Stimulated activated CD8-positive, alpha-beta memory T cell treated with anti-CD3 and anti-CD28 coated beads, Interleukin-7, amount 100 ng/mL, for 48 hours (primary cell): Measurements from ENCODE around the gene ZC3H7A.
"Not testable (repeated sequence)": the region's sequence is repeated elsewhere in the genome, so short reads cannot be mapped to it uniquely, and the experiment has no call there.

ENCODE experiments used
- DNase-seq, 2 donors: peaks; one replicate each; pipeline ENCODE4 v3.0.0-alpha.2; 2020; ENCODE audit warnings: low read depth in 1 of 2; ENCODE audit errors: extremely low read depth in 1 of 2

The ZC3H7A gene

DNA sequence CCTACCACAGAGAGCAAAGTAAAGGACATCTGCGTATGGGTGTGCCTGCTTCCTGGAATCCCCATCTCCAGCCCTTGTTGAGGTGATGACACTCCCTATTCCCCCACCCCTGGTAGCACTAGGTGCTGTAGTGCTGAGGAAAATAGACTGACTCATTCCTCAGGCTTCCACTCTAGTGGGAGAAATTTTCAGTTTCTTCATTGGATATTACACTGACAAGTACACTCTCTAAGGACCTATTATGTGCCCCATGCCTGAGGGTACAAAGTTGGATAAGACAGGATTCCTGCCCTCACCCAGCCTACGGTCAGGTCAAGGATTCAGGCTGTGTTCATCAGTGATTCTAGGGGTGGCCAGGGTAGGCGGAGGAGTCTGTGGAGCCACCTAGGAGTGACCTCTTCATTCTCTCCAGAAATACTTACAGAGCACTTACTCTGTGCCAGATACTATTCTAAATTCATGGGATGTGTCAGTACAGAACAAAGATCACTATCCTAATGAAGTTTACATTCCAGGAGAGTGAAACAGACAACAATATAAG, 4.5 kb upstream of the ZC3H7A start:
- DNase-seq, result no peak

DNA sequence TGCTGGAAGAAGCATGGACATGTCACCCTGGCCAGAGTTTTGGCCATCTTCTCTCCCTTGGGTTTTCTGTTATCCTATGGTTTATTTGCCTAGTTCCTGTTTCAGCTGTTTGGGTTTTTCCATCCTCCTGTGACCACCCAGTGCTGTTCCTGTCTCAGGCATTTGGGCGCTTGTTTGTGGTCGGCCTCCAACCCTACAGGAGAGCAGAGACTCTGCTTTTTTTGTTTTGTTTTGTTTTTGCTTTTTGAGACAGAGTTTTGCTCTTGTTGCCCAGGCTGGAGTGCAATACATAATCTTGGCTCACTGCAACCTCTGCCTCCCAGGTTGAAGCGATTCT, 3.3 kb upstream of the ZC3H7A start:
- no peak for DNase-seq

DNA sequence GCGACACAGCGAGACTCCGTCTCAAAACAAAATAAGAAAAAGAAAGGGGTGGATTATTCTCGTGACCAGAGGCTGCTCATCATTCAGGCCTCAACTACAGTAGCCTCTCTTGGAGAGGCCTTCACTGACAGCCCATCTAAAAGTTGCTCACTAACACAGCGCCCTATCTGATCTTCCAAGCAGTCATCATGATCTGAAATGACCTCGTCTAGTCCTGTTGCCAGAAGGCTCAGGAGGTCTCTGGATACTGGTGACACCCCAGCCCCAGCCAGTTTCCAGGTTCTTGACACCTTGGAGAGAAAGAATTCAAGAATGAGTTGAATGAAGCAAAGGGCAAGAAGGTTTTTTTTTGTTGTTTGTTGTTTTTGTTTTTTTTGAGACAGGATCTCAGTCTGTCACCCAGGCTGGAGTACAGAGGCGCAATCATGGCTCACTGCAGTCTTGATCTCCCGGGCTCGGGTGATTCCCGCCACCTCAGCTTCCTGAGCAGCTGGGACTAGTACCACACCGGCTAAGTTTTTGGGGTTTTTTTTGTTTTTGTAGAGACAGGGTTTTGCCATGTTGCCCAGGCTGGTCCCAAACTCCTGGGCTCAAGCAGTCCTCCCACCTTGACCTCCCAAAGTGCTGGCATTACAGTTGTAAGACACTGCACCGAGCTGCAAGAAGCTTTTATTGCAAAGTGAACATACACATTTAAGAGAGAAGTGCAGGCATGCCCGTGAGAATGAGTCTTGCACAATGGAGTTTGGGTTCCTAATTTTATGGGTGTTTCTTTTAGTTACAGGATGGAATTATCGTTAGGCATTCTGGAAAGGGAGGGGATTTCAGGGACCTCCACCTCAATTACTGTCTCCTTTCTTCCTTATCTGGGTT, 2.7 kb upstream of the ZC3H7A start:
- no peak for DNase-seq

DNA sequence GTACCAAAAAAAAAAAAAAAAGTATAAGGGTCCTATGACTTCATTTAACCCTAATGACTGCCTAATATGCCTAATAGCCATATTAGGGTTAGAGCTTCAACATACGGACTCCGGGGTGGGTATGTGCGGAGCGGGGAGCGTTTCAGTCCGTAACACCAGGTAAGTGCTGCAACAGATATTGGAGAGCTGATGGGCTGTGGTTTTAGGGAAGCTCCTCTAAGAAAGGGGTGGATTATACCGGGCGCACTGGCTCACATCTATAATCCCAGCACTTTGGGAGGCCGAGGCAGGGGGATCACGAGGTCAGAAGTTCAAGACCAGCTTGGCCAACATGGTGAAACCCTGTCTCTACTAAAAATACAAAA, 1.9 kb upstream of the ZC3H7A start:
- no peak for DNase-seq

DNA sequence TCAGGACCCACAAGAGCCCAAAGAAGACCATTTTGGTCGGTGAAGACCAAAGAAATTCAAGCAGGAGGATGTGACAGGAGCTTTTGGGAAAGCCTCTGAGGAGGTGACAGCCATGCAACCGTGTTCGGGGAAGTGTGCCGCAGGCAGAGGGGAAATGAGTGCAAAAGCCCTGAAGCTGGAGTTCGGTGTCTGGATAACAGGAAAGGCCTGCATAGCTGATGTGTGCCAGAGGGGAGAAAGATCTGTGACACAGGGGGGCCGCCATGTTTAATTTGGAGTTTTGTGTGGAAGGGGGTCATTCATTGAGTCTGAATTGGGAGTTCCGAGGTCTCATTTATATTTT, 870 bp upstream of the ZC3H7A start:
- DNase-seq, result no peak

DNA sequence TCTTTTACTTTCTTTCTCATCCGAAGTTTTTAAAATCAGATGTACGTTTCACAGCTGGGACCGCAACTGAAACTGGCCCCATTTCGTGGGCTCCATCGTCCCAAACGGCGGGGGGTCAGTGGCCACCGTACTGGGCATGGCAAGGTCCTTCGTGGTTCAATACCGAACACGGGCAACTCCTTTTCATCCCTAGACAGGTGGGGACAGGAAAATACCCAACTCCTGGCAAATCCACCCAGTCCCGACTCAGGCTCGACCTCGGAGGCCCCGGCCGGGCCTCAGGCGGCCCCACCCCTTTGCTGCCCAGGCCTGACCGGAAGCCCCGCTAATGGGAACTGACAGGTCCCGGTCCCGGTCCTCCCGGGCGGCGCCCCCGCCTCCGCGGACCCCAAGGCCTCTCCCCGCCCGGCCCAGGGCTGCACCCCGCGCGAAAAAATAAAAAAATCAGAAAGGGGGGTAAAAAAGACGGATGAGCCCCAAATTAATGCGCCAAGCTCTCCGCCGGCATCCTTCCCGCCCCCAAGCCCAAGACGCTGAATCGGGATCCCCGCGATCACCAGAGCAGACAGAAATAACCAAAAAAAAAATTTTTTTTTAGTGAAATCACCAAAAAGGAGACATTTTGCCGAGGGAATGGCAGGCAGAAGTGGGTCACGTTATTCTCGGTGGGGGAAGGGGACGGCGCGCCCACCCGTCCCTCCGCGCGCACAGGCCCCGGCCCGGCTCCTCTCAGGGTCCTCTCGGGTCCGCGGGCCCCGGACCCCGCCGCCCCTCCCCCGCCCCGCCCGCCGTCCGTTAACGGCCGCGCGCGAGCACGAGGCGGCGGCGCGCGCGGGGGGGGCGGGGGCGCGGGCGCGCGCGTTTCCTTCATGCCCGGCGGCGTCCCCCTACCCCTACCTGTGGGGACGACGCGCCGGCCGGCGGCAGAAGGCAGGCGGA, 562 bp downstream of the ZC3H7A start:
- DNase-seq, result peak in 1 of 2 donors; percentile 11

DNA sequence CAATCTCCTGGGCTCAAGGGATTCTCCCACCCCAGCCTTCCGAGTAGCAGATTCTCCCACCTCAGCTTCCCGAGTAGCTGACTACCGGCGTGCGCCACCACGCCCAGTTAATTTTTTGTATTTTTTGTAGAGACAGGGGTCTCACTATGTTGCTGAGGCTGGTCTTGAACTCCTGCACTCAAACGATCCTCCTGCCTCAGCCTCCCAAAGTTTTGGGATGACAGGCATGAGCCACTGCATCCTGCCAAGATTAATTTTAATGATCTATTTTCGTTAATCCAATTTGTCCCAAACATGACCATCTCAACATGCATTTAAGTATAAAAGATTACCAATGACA, 1.2 kb downstream of the ZC3H7A start:
- DNase-seq, result no peak

DNA sequence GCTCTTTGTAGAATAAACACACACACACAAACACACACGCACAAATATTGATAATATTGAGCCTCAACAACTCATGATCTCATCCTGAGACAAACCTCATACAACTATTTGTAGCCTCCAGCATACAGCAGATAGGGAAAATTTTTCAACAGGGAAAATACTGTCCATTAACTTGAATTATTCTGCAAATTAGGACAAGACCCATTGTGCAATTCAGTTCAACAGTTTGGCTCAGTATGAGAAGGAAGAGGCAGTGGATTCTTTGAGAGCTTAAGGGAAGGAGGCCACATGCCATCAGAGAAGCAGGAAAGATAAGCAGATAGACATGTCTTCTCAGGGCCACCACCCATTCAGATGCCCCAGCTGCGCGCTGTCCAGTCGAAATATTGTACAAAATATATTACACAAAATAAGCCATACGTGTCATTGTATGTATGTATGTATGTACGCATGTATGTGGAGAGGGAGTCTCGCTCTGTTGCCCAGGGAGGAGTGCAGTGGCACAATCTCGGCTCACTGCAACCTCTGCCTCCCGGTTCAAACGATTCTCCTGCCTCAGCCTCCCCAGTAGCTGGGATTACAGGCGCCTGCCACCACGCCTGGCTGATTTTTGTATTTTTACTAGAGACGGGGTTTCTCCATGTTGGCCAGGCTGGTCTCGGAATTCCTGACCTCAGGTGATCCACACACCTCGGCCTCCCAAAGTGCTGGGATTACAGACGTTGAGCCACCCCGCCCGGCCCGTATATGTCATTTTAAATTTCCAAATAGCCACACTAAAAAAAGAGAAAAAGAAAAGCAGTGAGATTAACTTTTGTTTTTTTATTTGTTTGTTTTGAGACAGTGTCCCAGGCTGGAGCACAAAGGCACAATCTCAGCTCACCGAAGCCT, 1.8 kb downstream of the ZC3H7A start:
- no peak for DNase-seq

DNA sequence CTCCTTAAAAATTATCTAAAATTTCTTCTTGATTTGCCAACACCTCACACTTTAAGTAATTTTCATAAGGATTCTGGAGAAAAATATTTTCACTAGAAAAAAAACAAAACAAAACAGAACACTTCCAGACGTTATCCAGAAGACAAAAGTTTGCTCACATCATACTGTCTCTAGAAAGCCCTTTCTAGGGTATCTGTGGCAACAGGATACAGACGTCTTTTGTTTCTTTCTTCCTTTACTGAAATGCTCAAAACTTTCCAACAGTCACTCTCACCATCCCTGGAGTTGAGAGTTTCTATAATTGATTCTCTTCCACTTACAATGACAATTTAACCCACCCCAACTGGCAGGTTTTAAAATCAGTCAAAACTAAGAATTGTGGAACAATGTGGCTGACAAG, 2.6 kb downstream of the ZC3H7A start:
- DNase-seq, result no peak

DNA sequence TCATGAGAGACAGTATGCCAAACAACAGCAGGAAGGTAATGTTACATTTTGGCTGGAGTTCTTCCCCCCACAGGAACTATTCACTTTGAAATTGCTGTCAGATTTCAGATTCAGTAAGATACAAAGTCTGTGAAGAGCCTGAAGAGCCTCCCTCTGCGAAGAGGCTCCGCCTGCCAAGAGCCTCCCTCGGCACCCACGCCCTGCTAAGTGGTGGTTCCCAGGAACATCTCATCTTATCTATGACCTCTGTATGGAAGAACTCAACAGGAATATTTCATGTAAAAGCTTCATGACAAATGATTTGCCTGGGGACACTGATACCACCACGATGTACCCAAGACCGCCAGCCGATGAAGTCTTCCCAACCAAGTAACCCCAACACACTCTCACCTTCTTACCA, 3.2 kb downstream of the ZC3H7A start:
- DNase-seq, result no peak

DNA sequence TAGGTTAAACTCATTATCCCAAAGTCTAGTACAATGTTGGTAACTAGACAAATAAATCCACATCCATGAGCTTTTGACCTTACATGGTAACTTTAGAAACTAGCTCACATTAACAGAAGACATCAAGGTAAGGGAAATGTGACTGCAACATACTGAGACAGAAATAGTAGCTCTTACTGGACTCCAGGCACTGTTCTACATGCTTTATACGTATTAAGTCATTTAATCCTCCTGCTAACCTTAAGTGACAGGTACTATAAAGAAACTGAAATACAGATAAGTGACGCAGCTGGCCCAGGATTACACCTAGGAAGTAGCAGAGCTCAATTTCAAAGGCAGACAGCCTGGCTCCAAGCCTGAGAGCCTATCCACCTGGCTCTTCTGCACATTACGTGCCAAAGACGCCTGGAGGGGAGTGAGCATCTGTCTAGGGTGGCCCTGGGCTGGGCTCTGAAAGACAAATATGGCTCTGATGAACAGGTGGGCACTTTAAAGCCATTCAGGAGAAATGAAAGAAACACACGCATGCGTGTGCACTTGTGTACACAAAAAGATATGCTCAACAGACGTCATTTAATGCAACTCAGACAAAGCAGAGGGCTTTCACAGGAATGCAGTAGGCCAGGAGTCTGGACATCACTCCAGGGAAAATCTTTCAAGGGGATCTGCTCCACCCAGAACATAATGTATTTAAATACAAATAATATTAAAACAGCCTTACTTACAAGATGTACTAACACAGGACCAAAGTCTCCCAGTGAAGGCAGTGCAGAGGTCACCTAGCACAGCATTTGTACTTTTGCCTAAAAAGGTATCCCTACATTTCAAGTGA, 4.4 kb downstream of the ZC3H7A start:
- DNase-seq, result no peak

DNA sequence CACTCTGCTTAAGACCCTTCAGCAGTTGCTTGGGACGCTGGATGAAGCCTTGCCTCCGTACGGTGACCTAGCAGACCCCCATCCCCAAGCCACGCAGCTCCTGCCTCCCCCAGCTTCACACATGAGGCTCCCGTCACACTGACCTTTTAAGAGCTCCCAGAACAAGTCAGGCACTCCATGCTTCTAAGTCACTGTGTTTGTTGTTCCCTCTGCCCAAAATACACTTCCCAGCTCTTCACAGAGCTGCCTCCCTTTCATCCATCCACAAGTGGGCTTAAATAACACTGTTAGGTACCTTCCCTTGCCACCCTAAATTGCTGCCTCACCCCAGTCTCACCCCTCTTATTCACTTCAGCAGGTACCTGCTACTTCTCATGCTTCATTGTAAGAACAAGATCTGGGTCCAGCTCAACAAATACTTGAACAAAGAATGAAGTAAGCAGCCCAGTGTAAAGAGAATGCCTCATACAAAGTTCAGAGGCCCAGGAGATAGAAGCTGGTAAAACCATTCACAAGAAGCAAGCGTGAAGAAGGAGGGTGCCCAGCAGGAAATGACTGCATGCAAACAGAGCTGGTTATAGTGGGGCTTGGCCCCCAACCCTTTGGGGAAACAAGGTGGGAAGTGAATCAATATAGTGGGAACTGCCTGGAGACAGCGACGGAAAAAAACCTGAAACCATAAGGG, 5.8 kb downstream of the ZC3H7A start:
- no peak for DNase-seq

DNA sequence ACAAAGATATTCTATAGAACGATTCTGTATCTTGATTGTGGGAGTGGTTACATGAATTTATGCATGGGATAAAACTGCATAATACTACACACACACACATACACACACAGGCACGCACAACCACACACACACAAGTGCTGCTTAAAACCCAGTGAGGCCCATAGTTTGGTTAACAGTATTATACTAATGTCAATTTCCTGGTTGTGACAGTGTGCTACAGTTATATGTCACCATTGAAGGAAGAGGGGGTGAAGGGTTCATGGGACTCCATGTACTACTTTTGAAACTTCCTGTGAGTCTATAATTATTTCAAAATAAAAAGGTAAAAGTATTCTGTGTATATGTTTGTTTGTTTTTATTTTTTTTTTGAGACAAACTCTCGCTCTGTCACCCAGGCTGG, 8.1 kb downstream of the ZC3H7A start:
- no peak for DNase-seq

DNA sequence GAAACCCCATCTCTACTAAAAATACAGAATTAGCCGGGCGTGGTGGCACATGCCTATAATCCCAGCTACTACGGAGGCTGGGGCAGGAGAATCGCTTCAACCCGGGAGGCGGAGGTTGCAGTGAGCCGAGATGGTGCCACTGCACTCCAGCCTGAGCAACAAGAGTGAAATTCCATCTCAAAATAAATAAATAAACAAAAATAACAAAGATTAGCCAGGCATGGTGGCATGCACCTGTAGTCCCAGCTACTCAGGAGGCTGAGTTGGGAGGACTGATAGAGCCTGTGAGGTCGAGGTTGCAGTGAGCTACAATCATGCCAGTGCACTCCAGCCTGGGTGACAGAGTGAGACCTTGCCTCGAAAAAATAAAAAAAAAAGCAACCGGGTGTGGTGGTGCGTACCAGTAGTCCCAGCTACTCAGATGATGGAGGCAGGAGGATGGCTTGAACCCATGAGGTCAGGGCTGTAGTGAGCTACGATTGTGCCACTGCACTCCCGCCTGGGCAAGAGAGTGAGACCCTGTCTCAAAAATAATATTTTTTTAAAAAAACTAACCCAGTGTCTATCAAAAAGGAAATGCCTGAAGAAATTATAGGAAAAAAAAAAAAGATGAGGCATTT, 12.0 kb downstream of the ZC3H7A start:
- not testable (repeated sequence) for DNase-seq

DNA sequence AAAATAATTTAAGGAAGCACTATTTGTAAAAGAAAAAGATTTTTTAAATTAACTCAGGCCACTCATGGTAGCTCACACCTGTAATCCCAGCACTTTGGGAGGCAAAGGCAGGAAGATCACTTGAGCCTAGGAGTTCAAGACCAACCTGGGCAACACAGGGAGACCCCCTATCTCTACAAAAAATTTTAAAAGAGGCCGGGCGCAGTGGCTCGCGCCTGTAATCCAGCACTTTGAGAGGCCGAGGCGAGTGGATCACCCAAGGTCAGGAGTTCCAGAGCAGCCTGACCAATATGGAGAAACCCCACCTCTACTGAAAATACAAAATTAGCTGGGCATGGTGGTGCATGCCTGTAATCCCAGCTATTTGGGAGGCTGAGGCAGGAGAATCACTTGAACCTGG, 12.7 kb downstream of the ZC3H7A start:
- DNase-seq, result not testable (repeated sequence)

DNA sequence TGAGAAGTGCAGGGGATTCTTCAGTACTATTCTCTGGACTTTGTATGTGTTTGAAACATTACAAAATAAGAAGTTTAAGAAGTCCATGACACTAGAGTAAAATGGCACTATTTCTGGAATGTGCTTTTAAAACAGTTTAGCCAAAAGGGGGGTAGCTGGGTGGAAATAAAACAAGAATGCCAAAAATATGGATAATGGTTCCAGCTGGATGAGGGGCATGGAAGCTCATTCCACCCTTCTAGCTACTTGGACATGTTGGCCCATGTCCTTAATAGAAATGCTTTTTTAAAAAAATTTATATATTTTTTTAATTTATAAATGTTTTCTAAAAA, 13.1 kb downstream of the ZC3H7A start:
- no peak for DNase-seq

DNA sequence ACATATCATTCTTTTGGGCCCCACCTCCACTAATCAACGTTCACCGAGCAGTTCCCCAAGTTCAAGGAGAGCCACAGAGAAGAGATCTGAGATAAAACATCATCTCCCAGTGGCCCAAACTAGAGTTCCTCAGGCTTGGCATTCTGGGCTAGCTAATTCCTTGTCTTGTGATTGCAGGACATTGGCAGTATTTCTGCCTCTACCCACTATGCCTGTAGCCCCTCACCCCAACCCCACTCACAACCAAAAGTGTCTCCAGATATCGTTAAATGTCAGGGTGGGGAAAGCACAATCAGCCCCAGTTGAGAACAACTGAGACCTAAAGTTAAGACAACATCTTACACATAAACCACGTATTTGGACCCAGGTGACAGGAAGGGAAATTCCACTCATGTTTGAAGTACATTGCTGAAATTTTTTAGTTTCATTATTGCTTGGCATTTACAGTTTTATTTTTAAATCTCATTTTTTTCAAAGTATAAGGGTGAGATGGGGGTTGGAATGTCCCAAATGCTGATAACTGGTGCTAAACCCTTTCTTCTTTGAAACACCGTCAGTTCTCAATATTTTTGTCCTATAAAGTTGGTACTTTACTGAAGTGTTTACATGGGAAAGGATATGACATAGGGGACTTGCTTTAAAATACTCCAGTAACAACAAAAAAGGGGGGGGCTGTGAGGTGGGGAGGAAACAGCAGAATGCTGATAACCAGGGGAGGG, 13.6 kb downstream of the ZC3H7A start:
- DNase-seq, result no peak

DNA sequence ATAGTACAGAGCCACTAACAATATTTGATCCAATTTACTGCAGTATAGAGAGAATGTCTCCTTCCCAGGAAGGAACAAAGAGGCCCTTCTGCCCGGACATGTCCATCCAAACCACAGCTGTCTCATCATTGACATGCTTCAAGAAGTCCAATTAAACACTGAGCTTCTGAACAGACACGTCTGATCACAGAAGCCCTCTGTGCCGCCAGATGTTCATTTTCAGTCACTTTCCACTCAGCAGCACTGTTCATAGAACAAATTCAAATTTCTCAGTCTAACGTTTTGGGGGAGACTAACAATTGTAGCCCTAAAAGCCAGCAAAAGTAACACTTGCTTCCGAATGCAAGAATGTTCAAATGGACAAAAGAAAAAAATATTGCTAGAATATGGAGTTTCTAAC, 15.3 kb downstream of the ZC3H7A start:
- no peak for DNase-seq
